A549 (cell line): ENCODE results near the gene TRAPPC6A. TPM values are rescaled to one million over a fixed set of nuclear protein-coding genes. Genes with fewer than 3 reads are reported as not detected.
A peak's percentile ranks its signal among the peaks of the same experiment; 100 is the strongest.

ENCODE experiments used
- ATAC-seq, 2 experiments: fragments of 200-7000 bp in 1 of 2; fragments of >200 bp in 1 of 2; cut with Nextera tagmentation in 1 of 2; cut with Tn5 transposase in 1 of 2; 3 replicates each; pipeline versions ENCODE4 v1.8.0 to v1.9.1; 2018 to 2020; ENCODE audit warnings: mild to moderate bottlenecking in 1 of 2, moderate library complexity in 1 of 2
- CTCF ChIA-PET: fragments of 300-600 bp; sonication (Branson Sonifier 250); formaldehyde crosslinking; extraction: SDS; loops from one replicate; lab custom pipeline; 2021; ENCODE audit warnings: antibody characterized with exemption, inconsistent platforms; lab: Yijun Ruan, JAX
- POLR2A ChIA-PET: fragments of 350-600 bp; formaldehyde crosslinking; extraction: SDS; loops from one replicate; lab custom pipeline; 2021; ENCODE audit warnings: antibody characterized with exemption, inconsistent platforms; lab: Yijun Ruan, JAX
- DNase-seq, 2 experiments: peaks; one replicate each; pipeline versions ENCODE4 v3.0.0 to v3.0.0-alpha.2; 2011 to 2016; ENCODE audit warnings: low read depth in 1 of 2, low spot score in 1 of 2
- FAIRE-seq: peaks from 2 replicates; lab custom pipeline; 2011; peaks lifted over from hg19 to GRCh38; lab: Jason Lieb, UNC
- H3K27ac ChIP-seq, 2 experiments: fragments of >200 bp; sonication (Bioruptor Twin); formaldehyde crosslinking; 3 replicates each; pipeline ENCODE4 v1.5.1; 2016 to 2017
- H3K4me1 ChIP-seq: fragments of >200 bp; sonication (Bioruptor Twin); formaldehyde crosslinking; 3 replicates; pipeline ENCODE4 v1.6.1; 2016
- H3K4me2 ChIP-seq: fragments of >200 bp; sonication (Bioruptor Twin); formaldehyde crosslinking; 3 replicates; pipeline ENCODE4 v1.6.1; 2016
- H3K4me3 ChIP-seq: fragments of >200 bp; sonication (Bioruptor Twin); formaldehyde crosslinking; 3 replicates; pipeline ENCODE4 v1.5.1; 2016
- H3K9me3 ChIP-seq: fragments of >200 bp; sonication (Bioruptor Twin); formaldehyde crosslinking; 3 replicates; pipeline ENCODE4 v1.6.1; 2016
- CBX8 ChIP-seq: fragments of 200-600 bp; sonication (generic); IDR thresholded peaks from 2 replicates; pipeline ENCODE4 v1.6.1; 2016
- HEYL ChIP-seq: fragments of 250-450 bp; sonication (Bioruptor Pico); IDR thresholded peaks from 2 replicates; pipeline ENCODE4 v1.8.0; 2021; ENCODE audit warnings: mild to moderate bottlenecking, moderate library complexity
- HOXB13 ChIP-seq: fragments of 250-450 bp; sonication (Bioruptor Pico); IDR thresholded peaks from 2 replicates; pipeline ENCODE4 v1.5.0; 2020; ENCODE audit warnings: low read depth, mild to moderate bottlenecking, moderate library complexity
- HOXB5 ChIP-seq: fragments of 250-450 bp; sonication (Bioruptor Pico); IDR thresholded peaks from 2 replicates; pipeline ENCODE4 v1.5.0; 2020; ENCODE audit warnings: mild to moderate bottlenecking, moderate library complexity
- MYC ChIP-seq: IDR thresholded peaks from 2 replicates; pipeline ENCODE4 v1.6.1; 2012; ENCODE audit warnings: mild to moderate bottlenecking, inconsistent platforms, low read length, improper control_type of control experiment, borderline replicate concordance
- NR3C1 ChIP-seq: fragments of >200 bp; sonication (Bioruptor Twin); formaldehyde crosslinking; IDR thresholded peaks from 3 replicates; pipeline ENCODE4 v1.6.1; 2017
- ZFP36 ChIP-seq: fragments of 450-650 bp; IDR thresholded peaks from 2 replicates; pipeline ENCODE4 v1.6.1; 2014; ENCODE audit warnings: borderline replicate concordance; ENCODE audit not compliant: partially characterized antibody
- WGBS: methylation state at CpG from one replicate; pipeline ENCODE4 v1.1.6; 2017; ENCODE audit errors: missing lambda C conversion rate; 5-methylcytosine and 5-hydroxymethylcytosine counted together
- polyA plus RNA-seq, 4 experiments: library from polyadenylated mRNA; depleted of rRNA in 3 of 4; stranded (reverse); fragments of >200 nt; fragmentation: RNase III in 1 of 4; extraction: RNeasy Plus Mini Kit Qiagen cat#74134 plus additional on column Dnase treatment in 1 of 4; gene quantifications; 2 replicates in 3 of 4; 3 replicates in 1 of 4; pipeline ENCODE4 v1.2.3, GENCODE V29; 2011 to 2017
- TF ChIP-seq, protein P1 (sequence below): IDR thresholded peaks from 2 replicates; pipeline ENCODE4 v1.6.1; 2012
- TF ChIP-seq, protein P2 (sequence below): fragments of 200-600 bp; sonication (generic); IDR thresholded peaks from 2 replicates; pipeline ENCODE4 v1.6.1; 2016; ENCODE audit warnings: antibody characterized with exemption, mild to moderate bottlenecking, moderate library complexity
- TF ChIP-seq, protein P3 (sequence below): fragments of 250-450 bp; sonication (Bioruptor Pico); IDR thresholded peaks from 2 replicates; pipeline ENCODE4 v1.5.0; 2021; ENCODE audit warnings: mild to moderate bottlenecking, moderate library complexity, borderline replicate concordance
- TF ChIP-seq, protein P4 (sequence below): fragments of 250-450 bp; sonication (Bioruptor Pico); IDR thresholded peaks from 2 replicates; pipeline ENCODE4 v1.5.0; 2020; ENCODE audit warnings: low read depth, mild to moderate bottlenecking, moderate library complexity

Gene TRAPPC6A
- polyA plus RNA-seq, 2 of the 4 experiments (the other 2 are of a cell fraction): 28.5 to 29.8 TPM

DNA sequence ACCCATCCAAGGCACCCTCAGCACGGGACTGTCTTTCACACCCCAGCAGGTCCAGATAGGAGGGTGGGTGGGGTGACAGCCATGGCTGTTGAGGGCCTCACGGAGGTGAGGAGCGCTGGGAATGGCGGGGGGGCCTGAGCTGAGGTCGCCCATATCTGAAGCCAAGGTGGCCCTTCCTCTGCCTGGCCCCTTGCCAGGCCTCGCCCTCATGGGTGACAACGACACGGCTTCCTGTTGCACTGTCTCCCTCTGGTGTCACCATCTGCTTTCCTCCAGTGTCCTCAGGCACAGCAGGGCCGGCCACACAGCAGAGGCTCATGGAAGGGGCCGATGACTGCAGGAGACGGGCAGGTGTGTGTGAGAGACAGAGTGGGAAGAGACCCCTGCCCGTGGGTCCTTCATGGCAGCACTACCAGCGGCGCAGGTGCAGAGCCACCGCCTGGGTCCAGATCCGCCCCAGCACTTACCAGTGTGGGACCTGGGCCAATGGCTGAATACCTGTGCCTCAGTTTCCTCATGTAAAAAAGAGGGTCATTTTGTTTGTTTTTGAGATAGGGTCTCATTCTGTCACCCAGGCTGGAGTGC, 9.2 kb downstream of the TRAPPC6A start (continued):
- TF ChIP-seq, protein P1, sequence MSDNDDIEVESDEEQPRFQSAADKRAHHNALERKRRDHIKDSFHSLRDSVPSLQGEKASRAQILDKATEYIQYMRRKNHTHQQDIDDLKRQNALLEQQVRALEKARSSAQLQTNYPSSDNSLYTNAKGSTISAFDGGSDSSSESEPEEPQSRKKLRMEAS: no peak
- TF ChIP-seq, protein P2, sequence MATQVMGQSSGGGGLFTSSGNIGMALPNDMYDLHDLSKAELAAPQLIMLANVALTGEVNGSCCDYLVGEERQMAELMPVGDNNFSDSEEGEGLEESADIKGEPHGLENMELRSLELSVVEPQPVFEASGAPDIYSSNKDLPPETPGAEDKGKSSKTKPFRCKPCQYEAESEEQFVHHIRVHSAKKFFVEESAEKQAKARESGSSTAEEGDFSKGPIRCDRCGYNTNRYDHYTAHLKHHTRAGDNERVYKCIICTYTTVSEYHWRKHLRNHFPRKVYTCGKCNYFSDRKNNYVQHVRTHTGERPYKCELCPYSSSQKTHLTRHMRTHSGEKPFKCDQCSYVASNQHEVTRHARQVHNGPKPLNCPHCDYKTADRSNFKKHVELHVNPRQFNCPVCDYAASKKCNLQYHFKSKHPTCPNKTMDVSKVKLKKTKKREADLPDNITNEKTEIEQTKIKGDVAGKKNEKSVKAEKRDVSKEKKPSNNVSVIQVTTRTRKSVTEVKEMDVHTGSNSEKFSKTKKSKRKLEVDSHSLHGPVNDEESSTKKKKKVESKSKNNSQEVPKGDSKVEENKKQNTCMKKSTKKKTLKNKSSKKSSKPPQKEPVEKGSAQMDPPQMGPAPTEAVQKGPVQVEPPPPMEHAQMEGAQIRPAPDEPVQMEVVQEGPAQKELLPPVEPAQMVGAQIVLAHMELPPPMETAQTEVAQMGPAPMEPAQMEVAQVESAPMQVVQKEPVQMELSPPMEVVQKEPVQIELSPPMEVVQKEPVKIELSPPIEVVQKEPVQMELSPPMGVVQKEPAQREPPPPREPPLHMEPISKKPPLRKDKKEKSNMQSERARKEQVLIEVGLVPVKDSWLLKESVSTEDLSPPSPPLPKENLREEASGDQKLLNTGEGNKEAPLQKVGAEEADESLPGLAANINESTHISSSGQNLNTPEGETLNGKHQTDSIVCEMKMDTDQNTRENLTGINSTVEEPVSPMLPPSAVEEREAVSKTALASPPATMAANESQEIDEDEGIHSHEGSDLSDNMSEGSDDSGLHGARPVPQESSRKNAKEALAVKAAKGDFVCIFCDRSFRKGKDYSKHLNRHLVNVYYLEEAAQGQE: no peak
- no peak for TF ChIP-seq HEYL (CRISPR knock-in tag)

DNA sequence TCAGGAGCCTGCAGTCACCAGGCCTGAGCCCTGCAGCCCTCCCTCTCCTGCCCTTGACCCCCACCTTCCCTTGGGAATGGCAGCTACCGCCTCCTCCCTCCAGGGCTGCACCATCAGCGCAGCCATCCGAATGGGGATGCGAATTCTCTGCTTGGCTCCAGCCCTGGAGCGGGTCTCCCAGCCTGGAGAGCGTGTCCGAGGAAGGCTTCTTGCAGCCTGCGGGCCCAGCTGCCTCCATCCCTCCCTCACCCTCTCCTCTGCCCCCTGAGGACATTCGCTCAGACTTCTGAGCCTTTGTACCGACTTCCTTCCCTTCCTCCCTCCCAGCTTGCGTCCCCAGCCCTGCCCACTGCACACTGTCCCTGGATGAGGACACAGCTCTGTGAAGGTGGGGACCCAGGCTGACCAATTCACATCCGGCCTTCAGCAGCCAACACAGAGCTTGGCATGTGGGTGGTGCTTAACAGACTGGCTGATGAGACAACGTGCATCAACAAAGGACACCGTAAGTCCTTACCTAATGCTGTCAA, 11.2 kb downstream of the TRAPPC6A start:
- no peak for FAIRE-seq
- H3K4me1 ChIP-seq: 0 out of 3 replicates have a peak, but pooled peaks cover 4% of the 10 kb centered on the region
- ChIA-PET POLR2A (interaction anchor here (0.6 to 2.2 kb wide), 3 partner anchors 10 to 86 kb away, joined by 4 to 9 read pairs (median 5); partner anchors contain the start of genes BLOC1S3 and TRAPPC6A), CTCF (interaction anchor here (0.9 to 3.1 kb wide), 6 partner anchors 8 to 75 kb away, joined by 3 to 18 read pairs (median 3); partner anchors contain the start of genes BLOC1S3 and TRAPPC6A)
- no peak for ATAC-seq
- DNase-seq: no peak
- 83% methylated on average over 14 of the region's 14 CpGs for WGBS
- H3K27ac ChIP-seq: no peak overlapping the region
- no peak overlapping the region for H3K4me2 ChIP-seq
- H3K9me3 ChIP-seq: no peaks in the 10 kb centered on the region
- no peak overlapping the region for H3K4me3 ChIP-seq
- TF ChIP-seq NR3C1 (no peak), MYC (no peak), HOXB5 (no peak), CBX8 (no peak)

DNA sequence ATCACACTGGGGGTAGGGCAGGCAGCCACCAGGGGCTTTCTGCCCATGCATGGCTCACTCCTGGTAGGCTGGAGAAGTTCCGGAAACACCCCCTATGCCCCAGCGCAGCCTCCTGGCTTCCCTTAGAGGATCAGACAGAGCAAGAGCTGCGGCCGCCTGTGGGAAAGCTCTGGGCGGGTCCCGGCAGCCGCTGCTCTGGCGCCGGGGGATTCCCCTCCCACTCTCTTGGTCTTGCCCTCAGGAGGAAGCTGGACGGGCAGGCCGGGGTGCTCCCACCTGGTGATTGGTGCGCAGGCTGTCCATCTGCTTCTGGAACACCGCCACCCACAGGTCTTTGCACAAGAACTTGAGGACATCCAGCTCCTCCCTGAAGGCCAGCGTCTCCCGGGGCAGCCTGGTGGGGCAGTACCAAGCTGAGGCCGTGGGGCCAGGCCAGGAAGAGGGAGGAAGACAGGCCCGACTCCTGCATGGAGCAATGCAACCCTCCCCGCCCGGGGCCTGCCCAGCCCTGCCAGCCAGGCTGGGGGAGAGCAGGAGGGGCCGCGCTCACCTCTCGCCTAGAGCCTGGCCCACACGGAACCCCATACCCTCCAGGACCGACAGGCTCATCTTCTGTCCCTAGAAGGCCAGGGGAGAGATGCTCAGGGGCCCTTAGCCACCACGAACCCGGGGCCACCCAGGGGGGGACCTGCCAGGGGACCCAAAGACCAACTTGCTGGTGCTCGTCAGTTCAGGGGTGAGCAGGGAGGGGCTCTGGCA, 13.3 kb downstream of the TRAPPC6A start:
- TF ChIP-seq ZFP36: no peak
- TF ChIP-seq, protein P3, sequence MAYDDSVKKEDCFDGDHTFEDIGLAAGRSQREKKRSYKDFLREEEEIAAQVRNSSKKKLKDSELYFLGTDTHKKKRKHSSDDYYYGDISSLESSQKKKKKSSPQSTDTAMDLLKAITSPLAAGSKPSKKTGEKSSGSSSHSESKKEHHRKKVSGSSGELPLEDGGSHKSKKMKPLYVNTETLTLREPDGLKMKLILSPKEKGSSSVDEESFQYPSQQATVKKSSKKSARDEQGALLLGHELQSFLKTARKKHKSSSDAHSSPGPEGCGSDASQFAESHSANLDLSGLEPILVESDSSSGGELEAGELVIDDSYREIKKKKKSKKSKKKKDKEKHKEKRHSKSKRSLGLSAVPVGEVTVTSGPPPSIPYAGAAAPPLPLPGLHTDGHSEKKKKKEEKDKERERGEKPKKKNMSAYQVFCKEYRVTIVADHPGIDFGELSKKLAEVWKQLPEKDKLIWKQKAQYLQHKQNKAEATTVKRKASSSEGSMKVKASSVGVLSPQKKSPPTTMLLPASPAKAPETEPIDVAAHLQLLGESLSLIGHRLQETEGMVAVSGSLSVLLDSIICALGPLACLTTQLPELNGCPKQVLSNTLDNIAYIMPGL (CRISPR knock-in tag): no peak
- TF ChIP-seq HOXB13 (CRISPR knock-in tag): no peak
- TF ChIP-seq, protein P4, sequence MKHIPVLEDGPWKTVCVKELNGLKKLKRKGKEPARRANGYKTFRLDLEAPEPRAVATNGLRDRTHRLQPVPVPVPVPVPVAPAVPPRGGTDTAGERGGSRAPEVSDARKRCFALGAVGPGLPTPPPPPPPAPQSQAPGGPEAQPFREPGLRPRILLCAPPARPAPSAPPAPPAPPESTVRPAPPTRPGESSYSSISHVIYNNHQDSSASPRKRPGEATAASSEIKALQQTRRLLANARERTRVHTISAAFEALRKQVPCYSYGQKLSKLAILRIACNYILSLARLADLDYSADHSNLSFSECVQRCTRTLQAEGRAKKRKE: no peak
- no peak for TF ChIP-seq CBX8
- WGBS: 55% methylated on average over 26 of the region's 27 CpGs
- H3K9me3 ChIP-seq: no peaks in the 10 kb centered on the region
- H3K4me3 ChIP-seq: no peak overlapping the region
- H3K27ac ChIP-seq: peak overlapping the region in 1 of 2 experiments; percentile 13; a peak in 2 of 6 replicates
- 0 out of 3 replicates have a peak, but pooled peaks cover 4% of the 10 kb centered on the region for H3K4me1 ChIP-seq
- ChIA-PET CTCF (interaction anchor here (0.5 to 1.8 kb wide), 4 partner anchors 12 to 274 kb away, joined by 3 to 5 read pairs (median 4); no protein-coding TSS in a partner anchor), POLR2A (interaction anchor here (0.6 to 1.6 kb wide), 2 partner anchors 14 to 452 kb away, joined by 3 to 11 read pairs; partner anchors contain the start of genes BLOC1S3 and TRAPPC6A)
- H3K4me2 ChIP-seq: peak overlapping the region; percentile 24; the same call in 1 of the 3 replicates
- ATAC-seq (peak; percentile 20 to 68), DNase-seq (peak in 1 of 2 experiments; percentile 79), FAIRE-seq (no peak)
